GM12875 (cell line): ENCODE measurements around the gene PRKCA.

Source experiments
- H3K4me3 ChIP-seq: one replicate; pipeline ENCODE4 v1.5.1; 2011; ENCODE audit warnings: low read depth, low read length, control low read depth
- CTCF ChIP-seq: IDR thresholded peaks from 2 replicates; pipeline ENCODE4 v1.5.1; 2011; ENCODE audit warnings: low read depth, mild to moderate bottlenecking, control low read depth, inconsistent platforms, low read length, moderate library complexity, borderline replicate concordance; ENCODE audit not compliant: insufficient read depth

Gene PRKCA

GRCh38 chr17:66776999-66777688 is 474.7 kb downstream of the PRKCA start:
- H3K4me3 ChIP-seq: no peak overlapping the region
- TF ChIP-seq CTCF: no peak

GRCh38 chr17:66777689-66778225 is 475.3 kb downstream of the PRKCA start:
- no peak for TF ChIP-seq CTCF
- no peak overlapping the region for H3K4me3 ChIP-seq

GRCh38 chr17:66778531-66779236 is 476.3 kb downstream of the PRKCA start:
- TF ChIP-seq CTCF: no peak
- H3K4me3 ChIP-seq: no peak overlapping the region

- no peak overlapping the region for H3K4me3 ChIP-seq
- TF ChIP-seq CTCF: no peak
These were observed 476.8 kb downstream of the PRKCA start for GRCh38 chr17:66779237-66779606.

GRCh38 chr17:66781135-66781534 is 478.7 kb downstream of the PRKCA start:
- H3K4me3 ChIP-seq: no peak overlapping the region
- no peak for TF ChIP-seq CTCF

GRCh38 chr17:66782851-66783250 is 480.4 kb downstream of the PRKCA start:
- TF ChIP-seq CTCF: no peak

More at GRCh38 chr17:66782851-66783250, 480.4 kb downstream of the PRKCA start:
- no peak overlapping the region for H3K4me3 ChIP-seq
